Fibroblast of gingiva (primary cell): ENCODE results near the gene CHADL.
A peak's percentile ranks its signal among the peaks of the same experiment; 100 is the strongest.
"Not testable (repeated sequence)": the region's sequence is repeated elsewhere in the genome, so short reads cannot be mapped to it uniquely, and the experiment has no call there.

Source experiments
- DNase-seq: peaks from one replicate; pipeline ENCODE4 v3.0.0-alpha.2; 2011; ENCODE audit warnings: low read depth

CHADL gene

DNA sequence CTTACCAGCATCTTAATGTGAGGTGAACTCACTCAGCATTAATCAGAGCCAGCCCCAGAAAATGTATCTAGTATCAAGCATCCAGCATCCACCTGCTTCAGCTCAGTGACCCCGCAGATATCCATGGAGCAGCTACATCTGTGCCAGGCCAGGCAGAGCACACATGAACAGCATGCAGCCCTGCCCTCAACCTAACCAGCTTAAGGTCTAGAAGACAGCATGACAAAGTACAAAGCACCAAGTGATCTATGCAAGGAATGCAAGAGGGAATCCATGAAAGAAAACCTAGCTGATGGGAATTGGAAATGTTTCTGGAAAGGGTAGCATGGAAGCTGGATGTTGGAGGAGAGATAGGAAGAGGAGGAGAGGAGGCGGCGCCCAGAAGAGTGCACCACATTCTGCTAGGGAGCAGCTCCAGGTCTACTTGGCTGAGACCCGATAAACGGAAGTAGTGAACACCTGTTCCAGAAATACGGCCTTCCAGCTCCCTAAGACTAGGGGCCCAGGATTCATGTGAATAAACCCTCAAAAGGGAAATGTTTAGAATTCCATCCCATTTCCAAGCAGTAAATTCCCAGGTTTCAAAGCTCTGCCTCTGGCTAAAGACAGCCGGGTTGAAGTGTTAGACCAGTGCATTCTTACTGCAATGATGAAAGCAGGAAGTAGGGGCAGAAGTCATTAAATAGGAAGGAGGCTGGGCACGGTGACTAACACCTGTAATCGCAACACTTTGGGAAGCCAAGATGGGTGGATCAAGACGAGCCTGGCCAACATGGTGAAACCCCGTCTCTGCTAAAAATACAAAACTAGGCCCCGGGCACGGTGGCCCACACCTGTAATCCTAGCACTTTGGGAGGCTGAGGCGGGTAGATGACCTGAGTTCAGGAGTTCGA lies 59.1 kb downstream of the CHADL start:
- DNase-seq, result peak; percentile 65

DNA sequence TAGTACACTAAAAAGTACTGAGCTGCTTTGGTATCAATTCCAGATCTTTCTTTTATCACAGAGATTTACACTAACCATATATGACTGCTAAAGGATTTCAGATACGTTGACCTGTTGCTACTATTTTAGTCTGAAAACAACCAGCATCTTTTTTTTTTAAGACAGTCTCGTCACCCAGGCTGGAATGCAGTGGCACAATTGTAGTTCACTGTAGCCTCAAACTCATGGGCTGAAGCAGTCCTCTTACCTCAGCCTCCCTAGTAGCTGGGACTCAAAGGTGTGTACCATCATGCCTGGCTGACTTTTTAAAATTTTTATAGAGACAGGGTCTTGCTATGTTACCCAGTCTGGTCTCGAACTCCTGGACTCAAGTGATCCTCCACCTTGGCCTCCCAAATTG lies 59.8 kb downstream of the CHADL start:
- no peak for DNase-seq

DNA sequence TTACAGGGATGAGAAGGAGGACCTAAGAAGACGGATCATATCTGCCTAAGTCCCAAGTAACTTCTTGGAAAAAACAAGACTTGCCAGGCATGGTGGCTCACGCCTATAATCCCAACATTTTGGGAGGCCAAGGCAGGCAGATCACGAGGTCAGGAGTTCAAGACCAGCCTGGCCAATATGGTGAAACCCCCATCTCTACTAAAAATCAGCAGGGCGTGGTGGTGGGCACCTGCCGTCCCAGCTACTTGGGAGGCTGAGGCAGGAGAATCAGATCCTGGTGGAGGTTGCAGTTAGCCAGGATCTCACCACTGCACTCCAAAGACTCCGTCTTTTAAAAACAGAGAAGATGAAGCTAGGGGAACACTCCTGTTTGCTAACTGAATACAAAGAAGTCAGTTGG lies 60.4 kb downstream of the CHADL start:
- not testable (repeated sequence) for DNase-seq
